ENCODE data around the gene PURB. TPM values are rescaled to one million over a fixed set of nuclear protein-coding genes. Genes with fewer than 3 reads are reported as not detected.

Gene PURB
- total RNA-seq, 2 donors from 2014 or later = 18.0 to 31.5 TPM

- H3K27me3 ChIP-seq (replicated peaks; ENCODE audit: insufficient read depth) = no peaks in the 10 kb centered on the region
- DNase-seq (ENCODE audit: low spot score) (peak; percentile 76), ATAC-seq (ENCODE audit: insufficient number of reproducible peaks, low FRiP score, low read depth) (no peak)
- no peaks in the 10 kb centered on the region for H3K4me1 ChIP-seq (ENCODE audit: control insufficient read depth in 1 of 2, low read depth in 2 of 2)
- H3K4me3 ChIP-seq = no peak overlapping the region
- H3K9me3 ChIP-seq = no peaks in the 10 kb centered on the region
- peak; percentile 79 for TF ChIP-seq CTCF (IDR thresholded peaks at IDR 0.05)
- H3K36me3 ChIP-seq = no peaks in the 10 kb centered on the region
- no peak overlapping the region for H3K27ac ChIP-seq
Measured at GRCh38 chr7:44921607-44922350, 36.4 kb upstream of the PURB start.

GRCh38 chr7:44920119-44920518 lies 34.8 kb upstream of the PURB start:
- no peak for ATAC-seq (ENCODE audit: insufficient number of reproducible peaks, low FRiP score, low read depth)
- TF ChIP-seq CTCF (IDR thresholded peaks at IDR 0.05) = no peak
- H3K27me3 ChIP-seq (replicated peaks; ENCODE audit: insufficient read depth) = no peaks in the 10 kb centered on the region

GRCh38 chr7:44918029-44918428 lies 32.7 kb upstream of the PURB start:
- Histone ChIP-seq H3K9me3 (no peaks in the 10 kb centered on the region), H3K27ac (no peak overlapping the region), H3K36me3 (no peaks in the 10 kb centered on the region), H3K4me1 (ENCODE audit: control insufficient read depth in 1 of 2, low read depth in 2 of 2) (no peaks in the 10 kb centered on the region), H3K4me3 (no peak overlapping the region), H3K27me3 (replicated peaks; ENCODE audit: insufficient read depth) (no peaks in the 10 kb centered on the region)
- no peak for DNase-seq (ENCODE audit: low spot score)
- no peak for ATAC-seq (ENCODE audit: insufficient number of reproducible peaks, low FRiP score, low read depth)
- no peak for TF ChIP-seq CTCF (IDR thresholded peaks at IDR 0.05)

More at GRCh38 chr7:44920119-44920518, 34.8 kb upstream of the PURB start:
- H3K4me1 ChIP-seq (ENCODE audit: control insufficient read depth in 1 of 2, low read depth in 2 of 2) = no peaks in the 10 kb centered on the region
- no peak overlapping the region for H3K27ac ChIP-seq
- H3K9me3 ChIP-seq = no peaks in the 10 kb centered on the region
- DNase-seq (ENCODE audit: low spot score) = no peak
- H3K36me3 ChIP-seq = no peaks in the 10 kb centered on the region
- no peak overlapping the region for H3K4me3 ChIP-seq

- H3K4me1 ChIP-seq (ENCODE audit: control insufficient read depth in 1 of 2, low read depth in 2 of 2) = no peaks in the 10 kb centered on the region
- no peaks in the 10 kb centered on the region for H3K36me3 ChIP-seq
- no peak overlapping the region for H3K4me3 ChIP-seq
- DNase-seq (ENCODE audit: low spot score) (no peak), ATAC-seq (ENCODE audit: insufficient number of reproducible peaks, low FRiP score, low read depth) (no peak)
- no peaks in the 10 kb centered on the region for H3K9me3 ChIP-seq
- no peaks in the 10 kb centered on the region for H3K27me3 ChIP-seq (replicated peaks; ENCODE audit: insufficient read depth)
- TF ChIP-seq CTCF (IDR thresholded peaks at IDR 0.05) = no peak
- no peak overlapping the region for H3K27ac ChIP-seq
Measured at GRCh38 chr7:44917465-44917864, 32.1 kb upstream of the PURB start.

GRCh38 chr7:44914992-44915607 lies 29.8 kb upstream of the PURB start:
- H3K36me3 ChIP-seq = no peaks in the 10 kb centered on the region
- no peak for TF ChIP-seq CTCF (IDR thresholded peaks at IDR 0.05)
- H3K27ac ChIP-seq = no peak overlapping the region
- H3K9me3 ChIP-seq = no peaks in the 10 kb centered on the region
- H3K4me1 ChIP-seq (ENCODE audit: control insufficient read depth in 1 of 2, low read depth in 2 of 2) = no peaks in the 10 kb centered on the region
- ATAC-seq (ENCODE audit: insufficient number of reproducible peaks, low FRiP score, low read depth) (no peak), DNase-seq (ENCODE audit: low spot score) (no peak)
- no peak overlapping the region for H3K4me3 ChIP-seq
- H3K27me3 ChIP-seq (replicated peaks; ENCODE audit: insufficient read depth) = no peaks in the 10 kb centered on the region
